HepG2 (cell line): ENCODE data around the gene ALDOA. TPM values are rescaled to one million over a fixed set of nuclear protein-coding genes. Genes with fewer than 3 reads are reported as not detected.

ENCODE experiments used
- FOSL1 ChIP-seq: sonication (generic); formaldehyde crosslinking; IDR thresholded peaks from 2 replicates; pipeline ENCODE4 v1.9.0; 2021; ENCODE audit warnings: missing genetic modification reagents, borderline replicate concordance
- GABPB1 ChIP-seq: IDR thresholded peaks from 2 replicates; pipeline ENCODE4 v1.6.1; 2016; ENCODE audit warnings: mild to moderate bottlenecking, missing genetic modification reagents, moderate library complexity, missing compliant biosample characterization
- HNRNPL ChIP-seq: fragments of 200-400 bp; formaldehyde crosslinking; IDR thresholded peaks from 2 replicates; pipeline ENCODE4 v1.6.1; 2017; ENCODE audit warnings: mild to moderate bottlenecking, low read depth, low read length
- MEF2D ChIP-seq: sonication (generic); formaldehyde crosslinking; IDR thresholded peaks from 2 replicates; pipeline ENCODE4 v1.5.1; 2020; ENCODE audit warnings: mild to moderate bottlenecking, missing genetic modification reagents
- NFE2L1 ChIP-seq: sonication (generic); formaldehyde crosslinking; IDR thresholded peaks from 2 replicates; pipeline ENCODE4 v1.4.0; 2020; ENCODE audit warnings: missing genetic modification reagents, mild to moderate bottlenecking, borderline replicate concordance
- NR2C2 ChIP-seq: sonication (generic); formaldehyde crosslinking; IDR thresholded peaks from 2 replicates; pipeline ENCODE4 v1.4.0; 2020; ENCODE audit warnings: missing genetic modification reagents, mild to moderate bottlenecking, moderate library complexity, borderline replicate concordance
- POLR2AphosphoS2 ChIP-seq: IDR thresholded peaks from 2 replicates; pipeline ENCODE4 v1.6.1; 2011; ENCODE audit warnings: low read depth, low read length, improper control_type of control experiment
- TEAD3 ChIP-seq: optimal IDR thresholded peaks from 2 replicates; pipeline ENCODE3; 2016; ENCODE audit warnings: borderline replicate concordance
- ZFAT ChIP-seq: sonication (generic); formaldehyde crosslinking; conservative IDR thresholded peaks from 2 replicates; pipeline ENCODE4 v1.8.1; 2023; ENCODE audit warnings: missing genetic modification reagents, inconsistent platforms
- ZGPAT ChIP-seq: IDR thresholded peaks from 2 replicates; pipeline ENCODE4 v1.6.1; 2016; ENCODE audit warnings: mild to moderate bottlenecking
- ZHX2 ChIP-seq, 2 experiments: sonication (generic) in 1 of 2; formaldehyde crosslinking in 1 of 2; IDR thresholded peaks; 2 replicates each; pipeline versions ENCODE4 v1.6.1 to v1.9.0; 2014 to 2022; ENCODE audit warnings: antibody characterized with exemption in 1 of 2, borderline replicate concordance in 1 of 2, inconsistent platforms in 1 of 2, low read depth in 1 of 2, missing genetic modification reagents in 1 of 2
- ZKSCAN1 ChIP-seq: fragments of 150-350 bp; IDR thresholded peaks from 2 replicates; pipeline ENCODE4 v1.6.1; 2014; ENCODE audit warnings: low read length
- ZNF274 ChIP-seq: sonication (generic); formaldehyde crosslinking; IDR thresholded peaks from 2 replicates; pipeline ENCODE4 v1.5.1; 2020; ENCODE audit warnings: mild to moderate bottlenecking, missing genetic modification reagents
- ZNF354B ChIP-seq: sonication (generic); formaldehyde crosslinking; IDR thresholded peaks from 2 replicates; pipeline ENCODE4 v1.8.0; 2022; ENCODE audit warnings: mild to moderate bottlenecking, missing genetic modification reagents
- ZNF543 ChIP-seq: sonication (generic); formaldehyde crosslinking; IDR thresholded peaks from 2 replicates; pipeline ENCODE4 v1.4.0; 2020; ENCODE audit warnings: mild to moderate bottlenecking, missing genetic modification reagents
- ZNF547 ChIP-seq: sonication (generic); formaldehyde crosslinking; IDR thresholded peaks from 2 replicates; pipeline ENCODE4 v1.5.1; 2020; ENCODE audit warnings: mild to moderate bottlenecking, missing genetic modification reagents
- ZNF724P ChIP-seq: sonication (generic); formaldehyde crosslinking; IDR thresholded peaks from 2 replicates; pipeline ENCODE4 v1.8.0; 2022; ENCODE audit warnings: missing genetic modification reagents, borderline replicate concordance
- ZSCAN29 ChIP-seq: sonication (generic); formaldehyde crosslinking; conservative IDR thresholded peaks from 2 replicates; pipeline ENCODE4 v1.4.0; 2020; ENCODE audit warnings: mild to moderate bottlenecking, missing genetic modification reagents
- polyA plus RNA-seq, 8 experiments: library from polyadenylated mRNA; depleted of rRNA in 3 of 8; stranded (reverse) in 7 of 8; unstranded in 1 of 8; fragments of >200 nt; fragmentation: Illumina TruSeq in 4 of 8; extraction: Trizol in 4 of 8; gene quantifications; 2 replicates each; pipeline versions ENCODE4 v1.2.1 to v1.2.3, GENCODE V29; 2011 to 2016; ENCODE audit warnings: low read depth in 4 of 8, missing spikeins in 1 of 8, mixed read lengths in 1 of 8; ENCODE audit not compliant: insufficient read depth in 1 of 8
- total RNA-seq, 5 experiments: library from RNA; depleted of rRNA; stranded (reverse); fragments of >200 nt; fragmentation: Illumina TruSeq; extraction: Trizol; gene quantifications; 2 replicates each; pipeline ENCODE4 v1.2.3, GENCODE V29; 2016; ENCODE audit warnings: low read depth in 1 of 5
- TF ChIP-seq, protein P1 (sequence below): sonication (generic); formaldehyde crosslinking; IDR thresholded peaks from 2 replicates; pipeline ENCODE4 v1.8.0; 2022; ENCODE audit warnings: mild to moderate bottlenecking, missing genetic modification reagents, borderline replicate concordance

Gene ALDOA
- total and polyA plus RNA-seq, 2 of the 13 experiments (the other 11 are each of a cell fraction or from before 2014, with no cell fraction given), result 925 to 1,884 TPM

- TF ChIP-seq ZGPAT (CRISPR knock-in tag) (peak; percentile 43; the same call in 1 of the 2 replicates), POLR2AphosphoS2 (no peak), FOSL1 (CRISPR knock-in tag) (no peak), MEF2D (CRISPR knock-in tag) (0 out of 2 replicates have a peak, but pooled peaks have one; percentile 55), NR2C2 (CRISPR knock-in tag) (peak; percentile 66), ZNF724P (CRISPR knock-in tag) (no peak; the same call in 1 of the 2 replicates), HNRNPL (no peak), GABPB1 (CRISPR knock-in tag) (peak; percentile 89), ZNF274 (CRISPR knock-in tag) (peak; percentile 15; the same call in 1 of the 2 replicates), ZKSCAN1 (no peak), ZNF543 (CRISPR knock-in tag) (no peak; the same call in 1 of the 2 replicates), ZSCAN29 (0 out of 2 replicates have a peak, but pooled peaks have one; percentile 42), ZFAT (CRISPR knock-in tag) (no peak), NFE2L1 (CRISPR knock-in tag) (no peak), TEAD3 (peak; percentile 95), ZNF354B (CRISPR knock-in tag) (0 out of 2 replicates have a peak, but pooled peaks have one; percentile 76), ZNF547 (CRISPR knock-in tag) (peak; percentile 79), ZHX2 (IDR thresholded peaks at IDR 0.05; ENCODE audit: low read depth) (0 out of 2 replicates have a peak, but pooled peaks have one; percentile 35), ZHX2 (CRISPR knock-in tag; IDR thresholded peaks at IDR 0.05; ENCODE audit: borderline replicate concordance) (no peak)
- TF ChIP-seq, protein P1, sequence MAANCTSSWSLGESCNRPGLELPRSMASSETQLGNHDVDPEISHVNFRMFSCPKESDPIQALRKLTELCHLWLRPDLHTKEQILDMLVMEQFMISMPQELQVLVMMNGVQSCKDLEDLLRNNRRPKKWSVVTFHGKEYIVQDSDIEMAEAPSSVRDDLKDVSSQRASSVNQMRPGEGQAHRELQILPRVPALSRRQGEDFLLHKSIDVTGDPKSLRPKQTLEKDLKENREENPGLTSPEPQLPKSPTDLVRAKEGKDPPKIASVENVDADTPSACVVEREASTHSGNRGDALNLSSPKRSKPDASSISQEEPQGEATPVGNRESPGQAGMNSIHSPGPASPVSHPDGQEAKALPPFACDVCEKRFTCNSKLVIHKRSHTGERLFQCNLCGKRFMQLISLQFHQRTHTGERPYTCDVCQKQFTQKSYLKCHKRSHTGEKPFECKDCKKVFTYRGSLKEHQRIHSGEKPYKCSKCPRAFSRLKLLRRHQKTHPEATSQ, result peak; percentile 67; the same call in 1 of the 2 replicates
These were observed 30.7 kb downstream of the ALDOA start, which contains the start of gene YPEL3 (continued) for GRCh38 chr16:30096105-30096861.
